Suprapubic skin (tissue), 4 donors: ENCODE measurements around the gene PABPN1L.

ENCODE experiments used
- EP300 ChIP-seq: sonication (generic); formaldehyde crosslinking; IDR thresholded peaks from one replicate; pipeline ENCODE4 v1.6.1; 2017; ENCODE audit warnings: antibody characterized with exemption
- POLR2A ChIP-seq, 2 donors: fragments of 450-650 bp; IDR thresholded peaks; one replicate each; pipeline ENCODE4 v1.6.1; 2017; ENCODE audit warnings: antibody characterized with exemption in 2 of 2, mild to moderate bottlenecking in 2 of 2, moderate library complexity in 2 of 2
- POLR2AphosphoS5 ChIP-seq, 3 donors: sonication (generic); formaldehyde crosslinking; IDR thresholded peaks; one replicate each; pipeline ENCODE4 v1.6.1; 2017; ENCODE audit warnings: antibody characterized with exemption in 3 of 3
- TF ChIP-seq, protein P1 (sequence below), 2 donors: fragments of 200-600 bp in 1 of 2; fragments of 450-650 bp in 1 of 2; sonication (generic) in 1 of 2; IDR thresholded peaks; one replicate each; pipeline ENCODE4 v1.5.1; 2016 to 2019; ENCODE audit warnings: antibody characterized with exemption in 2 of 2, mild to moderate bottlenecking in 1 of 2, moderate library complexity in 1 of 2

DNA sequence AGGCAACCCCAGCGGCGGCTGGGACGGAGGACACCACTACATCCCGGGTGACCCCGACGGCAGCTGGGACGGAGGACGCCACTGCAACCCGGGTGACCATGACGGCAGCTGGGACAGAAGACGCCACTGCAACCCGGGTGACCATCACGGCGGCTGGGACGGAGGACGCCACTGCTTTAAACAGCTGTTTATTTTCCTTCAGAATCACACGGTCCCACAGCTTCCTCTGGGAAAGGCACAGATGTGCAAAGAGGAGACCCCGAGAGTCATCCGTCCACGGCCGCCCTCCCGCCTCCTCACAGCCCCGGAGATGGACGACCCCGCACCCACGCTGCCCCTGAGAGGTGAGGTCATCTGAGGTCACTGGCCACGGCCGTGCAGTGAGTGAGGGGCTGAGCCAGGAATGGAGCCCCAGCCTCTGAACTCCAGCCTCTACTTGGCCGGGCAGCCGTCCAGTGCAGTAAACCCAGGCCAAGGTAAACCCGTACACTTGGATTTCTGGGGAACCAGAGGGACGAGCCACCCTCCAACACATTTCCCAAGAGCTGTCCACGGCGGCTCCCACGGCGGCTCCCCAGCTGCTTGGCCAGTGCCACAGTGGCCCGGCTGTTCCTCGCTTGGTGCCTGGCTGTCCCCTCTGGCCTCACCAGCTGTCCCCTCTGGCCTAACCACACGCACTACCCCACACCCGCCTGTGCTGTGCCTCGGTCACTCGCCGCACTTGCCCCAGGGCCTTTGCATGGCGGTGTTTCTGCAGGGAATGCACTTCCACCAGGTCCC is 43.2 kb upstream of the PABPN1L start:
- TF ChIP-seq, protein P1, sequence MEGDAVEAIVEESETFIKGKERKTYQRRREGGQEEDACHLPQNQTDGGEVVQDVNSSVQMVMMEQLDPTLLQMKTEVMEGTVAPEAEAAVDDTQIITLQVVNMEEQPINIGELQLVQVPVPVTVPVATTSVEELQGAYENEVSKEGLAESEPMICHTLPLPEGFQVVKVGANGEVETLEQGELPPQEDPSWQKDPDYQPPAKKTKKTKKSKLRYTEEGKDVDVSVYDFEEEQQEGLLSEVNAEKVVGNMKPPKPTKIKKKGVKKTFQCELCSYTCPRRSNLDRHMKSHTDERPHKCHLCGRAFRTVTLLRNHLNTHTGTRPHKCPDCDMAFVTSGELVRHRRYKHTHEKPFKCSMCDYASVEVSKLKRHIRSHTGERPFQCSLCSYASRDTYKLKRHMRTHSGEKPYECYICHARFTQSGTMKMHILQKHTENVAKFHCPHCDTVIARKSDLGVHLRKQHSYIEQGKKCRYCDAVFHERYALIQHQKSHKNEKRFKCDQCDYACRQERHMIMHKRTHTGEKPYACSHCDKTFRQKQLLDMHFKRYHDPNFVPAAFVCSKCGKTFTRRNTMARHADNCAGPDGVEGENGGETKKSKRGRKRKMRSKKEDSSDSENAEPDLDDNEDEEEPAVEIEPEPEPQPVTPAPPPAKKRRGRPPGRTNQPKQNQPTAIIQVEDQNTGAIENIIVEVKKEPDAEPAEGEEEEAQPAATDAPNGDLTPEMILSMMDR (IDR thresholded peaks at IDR 0.05), result no peak
- no peak for TF ChIP-seq POLR2AphosphoS5 (IDR thresholded peaks at IDR 0.05)
- TF ChIP-seq POLR2A (IDR thresholded peaks at IDR 0.05), result no peak
- no peak for TF ChIP-seq EP300
